Mesodermal cell (in vitro differentiated cells): ENCODE data around the gene IRF2BPL.

Source experiments
- H3K27ac ChIP-seq: 2 replicates; pipeline ENCODE4 v1.7.0; 2013; ENCODE audit warnings: mild to moderate bottlenecking, low read depth, low read length, moderate library complexity; ENCODE audit not compliant: severe bottlenecking
- H3K36me3 ChIP-seq: 2 replicates; pipeline ENCODE4 v1.7.1; 2013; ENCODE audit warnings: mild to moderate bottlenecking, low read length, moderate library complexity; ENCODE audit not compliant: control insufficient read depth, insufficient read depth
- H3K4me1 ChIP-seq: one replicate; pipeline ENCODE4 v1.7.1; 2013; ENCODE audit warnings: mild to moderate bottlenecking, low read length; ENCODE audit not compliant: insufficient read depth, control insufficient read depth, poor library complexity, severe bottlenecking
- H3K4me3 ChIP-seq: 2 replicates; pipeline ENCODE4 v1.7.0; 2013; ENCODE audit warnings: low read length, control low read depth, mild to moderate bottlenecking; ENCODE audit not compliant: insufficient read depth, poor library complexity, severe bottlenecking; ENCODE audit errors: extremely low read depth
- H3K9me3 ChIP-seq: 2 replicates; pipeline ENCODE4 v1.7.1; 2013; ENCODE audit warnings: mild to moderate bottlenecking, low read length, moderate library complexity; ENCODE audit not compliant: control insufficient read depth
- WGBS, 2 experiments: methylation state at CpG; one replicate each; pipeline ENCODE4 v1.1.5; 2013; ENCODE audit warnings: missing lambda C conversion rate in 2 of 2; ENCODE audit not compliant: insufficient coverage in 2 of 2; 5-methylcytosine and 5-hydroxymethylcytosine counted together

IRF2BPL gene

GRCh38 chr14:77007183-77007974 is 21.1 kb downstream of the IRF2BPL start:
- Histone ChIP-seq H3K27ac (no peak overlapping the region), H3K4me1 (peaks cover 10% of the 10 kb centered on the region), H3K36me3 (no peaks in the 10 kb centered on the region), H3K9me3 (no peaks in the 10 kb centered on the region), H3K4me3 (no peak overlapping the region)
- 82 to 87% methylated on average over 12 to 17 of the region's 18 CpGs for WGBS, 2 experiments

GRCh38 chr14:77006132-77006531 is 22.4 kb downstream of the IRF2BPL start:
- Histone ChIP-seq H3K27ac (no peak overlapping the region), H3K9me3 (no peaks in the 10 kb centered on the region), H3K4me3 (no peak overlapping the region), H3K4me1 (peaks cover 10% of the 10 kb centered on the region), H3K36me3 (no peaks in the 10 kb centered on the region)
- 86 to 91% methylated on average over 3 to 8 of the region's 9 CpGs for WGBS, 2 experiments

- H3K4me1 ChIP-seq: peaks cover 10% of the 10 kb centered on the region
- H3K9me3 ChIP-seq: no peaks in the 10 kb centered on the region
- H3K36me3 ChIP-seq: no peaks in the 10 kb centered on the region
- H3K27ac ChIP-seq: no peak overlapping the region
- WGBS, 2 experiments: 83 to 93% methylated on average over 1 to 2 of the region's 3 CpGs
- H3K4me3 ChIP-seq: no peak overlapping the region
These were observed 22.9 kb downstream of the IRF2BPL start for GRCh38 chr14:77005559-77005958.

DNA sequence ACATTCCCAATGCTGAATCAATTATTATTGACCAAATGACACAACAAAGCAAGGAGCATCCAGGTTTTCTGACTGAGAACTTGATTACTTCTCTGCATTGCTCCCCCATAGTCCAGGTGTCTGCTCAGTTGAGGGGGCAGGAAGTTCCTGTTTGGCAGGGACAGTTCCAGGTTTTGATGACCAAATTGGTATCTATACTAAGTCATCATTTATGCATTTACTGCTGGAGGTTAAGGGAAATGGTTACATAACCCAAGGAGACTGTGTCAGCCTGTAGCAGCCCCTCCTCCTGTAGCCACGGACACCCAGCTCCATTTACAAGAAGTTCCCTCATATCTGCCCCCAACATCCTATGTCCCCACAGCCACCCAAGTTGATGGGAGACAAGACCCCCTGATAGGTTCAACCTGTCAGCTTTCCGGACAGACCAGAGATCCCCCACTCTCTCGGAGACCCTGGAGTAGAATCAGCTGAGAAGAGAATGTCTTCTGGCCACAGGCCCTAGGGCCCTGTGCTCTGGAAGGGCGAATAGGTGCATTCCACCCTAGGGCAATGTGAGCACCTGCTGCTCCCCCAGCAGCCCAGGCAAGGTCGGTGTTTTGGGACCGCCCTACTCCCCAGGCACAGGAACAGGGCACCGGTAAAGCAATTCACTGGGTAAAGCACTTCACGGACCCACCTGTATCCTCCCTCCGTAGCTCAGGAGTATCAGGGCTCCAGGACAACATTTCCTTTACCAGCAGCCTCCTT is 23.6 kb downstream of the IRF2BPL start:
- Histone ChIP-seq H3K4me1 (peaks cover 10% of the 10 kb centered on the region), H3K27ac (no peak overlapping the region), H3K9me3 (no peaks in the 10 kb centered on the region), H3K36me3 (no peaks in the 10 kb centered on the region), H3K4me3 (no peak overlapping the region)
- WGBS, 2 experiments: 64 to 67% methylated on average over 7 to 8 of the region's 9 CpGs

DNA sequence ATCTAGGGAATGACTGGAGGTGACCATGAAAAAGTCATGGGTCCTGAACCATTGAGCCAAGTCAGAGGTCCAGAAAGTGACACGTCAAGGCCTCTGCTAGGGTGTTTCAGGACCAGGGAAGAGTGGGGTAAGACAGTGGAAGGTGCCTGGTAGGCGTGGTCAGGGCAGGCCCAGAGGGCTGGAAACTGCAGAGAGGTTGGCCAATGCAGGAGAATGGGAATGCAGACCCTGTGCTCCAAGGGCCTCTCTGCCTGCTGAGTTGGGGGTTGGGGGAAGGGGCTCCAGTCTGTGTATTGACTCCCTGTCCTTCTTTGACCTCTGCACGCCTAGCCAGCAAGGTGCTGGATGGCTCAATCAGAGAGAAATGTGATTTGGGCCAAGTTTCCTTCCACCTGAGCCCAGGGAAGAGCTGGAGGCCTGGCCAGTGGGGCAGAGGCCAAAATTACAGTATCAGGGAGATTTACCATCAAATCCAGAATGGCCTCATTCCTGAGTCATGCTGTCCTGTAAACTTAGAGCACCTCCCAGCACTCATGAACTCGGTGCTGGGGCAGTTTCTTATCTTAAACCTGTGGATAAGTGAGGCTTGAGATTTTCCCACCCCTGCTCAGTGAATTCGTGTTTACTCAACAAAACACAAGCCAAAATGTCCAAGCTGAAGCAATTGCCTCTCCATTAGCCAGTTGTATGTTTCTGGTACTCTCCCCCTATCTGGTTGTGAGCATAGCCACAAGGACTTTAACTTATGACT is 24.4 kb downstream of the IRF2BPL start:
- 56 to 74% methylated on average over 4 to 5 of the region's 5 CpGs for WGBS, 2 experiments
- Histone ChIP-seq H3K36me3 (no peaks in the 10 kb centered on the region), H3K4me3 (no peak overlapping the region), H3K9me3 (no peaks in the 10 kb centered on the region), H3K27ac (peak overlapping the region; percentile 3), H3K4me1 (peaks cover 10% of the 10 kb centered on the region)

DNA sequence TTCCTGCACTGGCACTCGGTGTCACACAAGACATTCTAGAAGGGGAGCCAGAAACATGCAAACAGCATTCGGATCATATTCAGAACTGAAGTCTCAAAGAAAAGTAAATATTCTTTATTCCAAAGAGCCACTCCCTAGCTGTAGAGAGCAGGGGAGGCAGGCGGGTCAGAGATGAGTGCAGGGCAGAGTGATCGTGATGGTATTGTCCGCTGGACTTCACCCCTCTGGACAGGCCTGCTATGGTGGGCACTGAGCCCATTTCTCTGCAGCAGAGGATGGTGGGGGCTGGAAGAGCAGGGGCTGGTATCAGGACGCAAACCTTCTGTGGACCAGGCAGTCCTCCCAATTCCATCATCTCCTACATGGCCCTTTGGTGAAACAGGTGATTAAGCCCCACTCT is 25.6 kb downstream of the IRF2BPL start:
- WGBS, 2 experiments: 98 to 100% methylated on average over 1 to 6 of the region's 6 CpGs
- Histone ChIP-seq H3K9me3 (no peaks in the 10 kb centered on the region), H3K4me3 (no peak overlapping the region), H3K4me1 (peaks cover 10% of the 10 kb centered on the region), H3K27ac (no peak overlapping the region), H3K36me3 (no peaks in the 10 kb centered on the region)

DNA sequence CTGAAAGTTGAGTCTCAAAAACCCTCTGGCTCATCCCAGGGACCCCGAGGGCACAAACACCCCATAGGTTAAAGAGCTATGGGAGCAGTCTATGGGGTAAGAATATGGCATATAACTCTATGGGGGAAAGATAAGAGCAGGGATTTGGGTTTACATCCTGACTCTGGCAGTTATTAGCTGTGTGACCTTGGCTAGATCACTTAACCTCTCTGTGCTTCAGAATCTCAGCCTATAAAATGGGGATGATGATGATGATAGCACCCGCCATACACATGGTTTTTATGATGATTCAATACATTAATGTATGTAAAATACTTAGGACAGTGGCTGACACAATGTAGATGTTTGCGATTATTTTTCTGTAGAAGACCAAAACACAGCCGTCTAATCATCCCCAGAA is 26.2 kb downstream of the IRF2BPL start:
- 86 to 100% methylated on average over 1 to 2 of the region's 4 CpGs for WGBS, 2 experiments

GRCh38 chr14:77000340-77001270 is 27.9 kb downstream of the IRF2BPL start:
- H3K4me3 ChIP-seq: no peak overlapping the region
- H3K4me1 ChIP-seq: peaks cover 13% of the 10 kb centered on the region
- no peaks in the 10 kb centered on the region for H3K9me3 ChIP-seq
- WGBS, 2 experiments: 81 to 86% methylated on average over 27 to 32 of the region's 33 CpGs
- H3K27ac ChIP-seq: peak overlapping the region; percentile 64
- H3K36me3 ChIP-seq: no peaks in the 10 kb centered on the region

More for the DNA sequence above, 26.2 kb downstream of the IRF2BPL start:
- Histone ChIP-seq H3K4me1 (peaks cover 10% of the 10 kb centered on the region), H3K9me3 (no peaks in the 10 kb centered on the region), H3K27ac (no peak overlapping the region), H3K4me3 (no peak overlapping the region), H3K36me3 (no peaks in the 10 kb centered on the region)

- H3K4me3 ChIP-seq: no peak overlapping the region
- 86 to 93% methylated on average over 3 of the region's 3 CpGs for WGBS, 2 experiments
- peaks cover 7% of the 10 kb centered on the region for H3K4me1 ChIP-seq
- no peaks in the 10 kb centered on the region for H3K36me3 ChIP-seq
- H3K27ac ChIP-seq: no peak overlapping the region
- H3K9me3 ChIP-seq: no peaks in the 10 kb centered on the region
These were observed 29.6 kb downstream of the IRF2BPL start for GRCh38 chr14:76998910-76999309.
